HG03469 (cell line): ENCODE measurements around the gene FAM227B.
"Not testable (repeated sequence)": the region's sequence is repeated elsewhere in the genome, so short reads cannot be mapped to it uniquely, and the experiment has no call there.

Source experiments
- ATAC-seq: cut with Tn5 transposase; IDR thresholded peaks from one replicate; pipeline ENCODE4 v1.9.1; 2021; ENCODE audit warnings: mild to moderate bottlenecking, moderate library complexity, moderate number of reproducible peaks; ENCODE audit not compliant: unreplicated experiment

Gene FAM227B

GRCh38 chr15:49612240-49612639 lies 8.4 kb downstream of the FAM227B start:
- ATAC-seq, result not testable (repeated sequence)

- ATAC-seq, result no peak
These were observed 10.3 kb downstream of the FAM227B start for GRCh38 chr15:49610157-49610918.

GRCh38 chr15:49606594-49606993 lies 14.0 kb downstream of the FAM227B start:
- no peak for ATAC-seq

GRCh38 chr15:49605588-49605987 lies 15.0 kb downstream of the FAM227B start:
- ATAC-seq, result no peak

GRCh38 chr15:49604625-49605409 lies 15.8 kb downstream of the FAM227B start:
- ATAC-seq, result no peak

- not testable (repeated sequence) for ATAC-seq
These were observed 27.7 kb downstream of the FAM227B start for GRCh38 chr15:49592829-49593316.

GRCh38 chr15:49589030-49589429 lies 31.6 kb downstream of the FAM227B start:
- peak; percentile 76 for ATAC-seq

- ATAC-seq, result no peak
These were observed 47.2 kb downstream of the FAM227B start for GRCh38 chr15:49573421-49573820.

GRCh38 chr15:49570672-49571071 lies 49.9 kb downstream of the FAM227B start:
- no peak for ATAC-seq

GRCh38 chr15:49570174-49570573 lies 50.4 kb downstream of the FAM227B start:
- no peak for ATAC-seq

- ATAC-seq, result no peak
These were observed 60.6 kb downstream of the FAM227B start for GRCh38 chr15:49560045-49560444.

GRCh38 chr15:49558929-49559328 lies 61.7 kb downstream of the FAM227B start:
- no peak for ATAC-seq

- ATAC-seq, result no peak
These were observed 64.2 kb downstream of the FAM227B start for GRCh38 chr15:49556437-49556836.

- not testable (repeated sequence) for ATAC-seq
These were observed 70.3 kb downstream of the FAM227B start for GRCh38 chr15:49550342-49550741.

GRCh38 chr15:49538520-49538919 lies 82.1 kb downstream of the FAM227B start:
- no peak for ATAC-seq

- ATAC-seq, result no peak
These were observed 90.5 kb downstream of the FAM227B start for GRCh38 chr15:49530092-49530491.

- ATAC-seq, result no peak
These were observed 92.3 kb downstream of the FAM227B start for GRCh38 chr15:49528289-49528688.

GRCh38 chr15:49521802-49522201 lies 98.8 kb downstream of the FAM227B start:
- no peak for ATAC-seq

GRCh38 chr15:49512739-49513138 lies 107.9 kb downstream of the FAM227B start:
- ATAC-seq, result not testable (repeated sequence)

- ATAC-seq, result no peak
These were observed 113.4 kb downstream of the FAM227B start for GRCh38 chr15:49507261-49507660.

GRCh38 chr15:49506341-49506740 lies 114.3 kb downstream of the FAM227B start:
- ATAC-seq, result no peak

GRCh38 chr15:49501586-49501985 lies 119.0 kb downstream of the FAM227B start:
- no peak for ATAC-seq
